H1 (cell line): ENCODE data around the gene PAK2. TPM values are rescaled to one million over a fixed set of nuclear protein-coding genes. Genes with fewer than 3 reads are reported as not detected.

Experiments used
- CTCF ChIA-PET: fragments of 300-600 bp; sonication (Branson Sonifier 250); formaldehyde crosslinking; loops from one replicate; lab custom pipeline; 2021; ENCODE audit not compliant: partially characterized antibody; lab: Charles Lee
- POLR2A ChIA-PET: fragments of 300-600 bp; sonication (Branson Sonifier 250); formaldehyde crosslinking; loops from one replicate; lab custom pipeline; 2021; ENCODE audit warnings: inconsistent platforms; ENCODE audit not compliant: partially characterized antibody; lab: Charles Lee
- DNase-seq, 2 experiments: peaks; one replicate each; pipeline versions ENCODE4 v3.0.0 to v3.0.0-alpha.2; 2010 to 2022; ENCODE audit warnings: low spot score in 2 of 2, low read depth in 1 of 2, mixed read lengths in 1 of 2
- FAIRE-seq: peaks from 2 replicates; lab custom pipeline; 2011; peaks lifted over from hg19 to GRCh38; lab: Jason Lieb, UNC
- H2AFZ ChIP-seq: 2 replicates; pipeline ENCODE4 v1.8.1; 2012; ENCODE audit warnings: low read length, inconsistent platforms
- H2AK5ac ChIP-seq: 2 replicates; pipeline ENCODE4 v1.6.1; 2013; ENCODE audit warnings: low read depth, low read length
- H2BK120ac ChIP-seq: replicated peaks from 2 replicates; pipeline ENCODE3; 2013; ENCODE audit warnings: low read depth, low read length, inconsistent platforms
- H2BK12ac ChIP-seq: 2 replicates; pipeline ENCODE4 v1.6.1; 2013; ENCODE audit warnings: low read depth, low read length
- H2BK15ac ChIP-seq: 2 replicates; pipeline ENCODE4 v1.6.1; 2013; ENCODE audit warnings: low read length
- H2BK20ac ChIP-seq: 2 replicates; pipeline ENCODE4 v1.6.1; 2013; ENCODE audit warnings: low read length
- H2BK5ac ChIP-seq: 2 replicates; pipeline ENCODE4 v1.6.1; 2013; ENCODE audit warnings: low read depth, low read length
- H3K14ac ChIP-seq: 2 replicates; pipeline ENCODE4 v1.6.1; 2013; ENCODE audit warnings: inconsistent platforms; ENCODE audit not compliant: insufficient read length
- H3K18ac ChIP-seq: 2 replicates; pipeline ENCODE4 v1.6.1; 2013; ENCODE audit warnings: low read length; ENCODE audit errors: extremely low read depth
- H3K23ac ChIP-seq: 2 replicates; pipeline ENCODE4 v1.6.1; 2013; ENCODE audit warnings: inconsistent platforms; ENCODE audit not compliant: insufficient read length
- H3K23me2 ChIP-seq: 2 replicates; pipeline ENCODE4 v1.6.1; 2013; ENCODE audit warnings: low read depth, low read length
- H3K27ac ChIP-seq: 2 replicates; pipeline ENCODE4 v1.6.1; 2011; ENCODE audit warnings: low read depth, low read length, inconsistent platforms
- H3K27me3 ChIP-seq, 4 experiments: replicated peaks in 1 of 4; 1 replicate in 1 of 4; 2 replicates in 3 of 4; pipeline versions ENCODE4 v1.6.1 to v1.8.1; 2011 to 2013; ENCODE audit warnings: low read length in 3 of 4, mild to moderate bottlenecking in 3 of 4, inconsistent platforms in 2 of 4, mixed read lengths in 2 of 4, moderate library complexity in 1 of 4; ENCODE audit not compliant: control insufficient read depth in 3 of 4, insufficient read depth in 3 of 4; ENCODE audit errors: extremely low read depth in 1 of 4
- H3K36me3 ChIP-seq, 4 experiments: 2 replicates each; pipeline versions ENCODE4 v1.6.1 to v1.8.1; 2011 to 2013; ENCODE audit warnings: mild to moderate bottlenecking in 4 of 4, low read length in 3 of 4, moderate library complexity in 2 of 4, control low read depth in 1 of 4, inconsistent platforms in 1 of 4; ENCODE audit not compliant: insufficient read depth in 4 of 4, control insufficient read depth in 2 of 4
- H3K4ac ChIP-seq: replicated peaks from 2 replicates; pipeline ENCODE3; 2013; ENCODE audit warnings: low read length, low read depth, mixed read lengths, inconsistent platforms; ENCODE audit not compliant: insufficient read length
- H3K4me1 ChIP-seq, 4 experiments: replicated peaks in 1 of 4; 1 replicate in 1 of 4; 2 replicates in 3 of 4; pipeline versions ENCODE4 v1.6.1 to v1.8.1; 2011 to 2013; ENCODE audit warnings: low read length in 3 of 4, inconsistent platforms in 2 of 4, mixed read lengths in 1 of 4; ENCODE audit not compliant: insufficient read depth in 4 of 4, control insufficient read depth in 3 of 4
- H3K4me2 ChIP-seq, 2 experiments: 2 replicates each; pipeline versions ENCODE4 v1.6.1 to v1.8.1; 2011 to 2013; ENCODE audit warnings: low read depth in 2 of 2, low read length in 2 of 2, control low read depth in 1 of 2, inconsistent platforms in 1 of 2, mild to moderate bottlenecking in 1 of 2; ENCODE audit not compliant: insufficient read depth in 1 of 2
- H3K4me3 ChIP-seq, 4 experiments: fragments of 200-600, 300-600 bp in 1 of 4; sonication (generic), shearing (Covaris generic), sonication (Bioruptor Twin) in 1 of 4; 2 replicates each; pipeline versions ENCODE4 v1.5.1 to v1.8.1; 2011 to 2016; ENCODE audit warnings: low read length in 4 of 4, low read depth in 3 of 4, control low read depth in 2 of 4, inconsistent platforms in 2 of 4, mild to moderate bottlenecking in 2 of 4, mixed read lengths in 1 of 4, moderate library complexity in 1 of 4; ENCODE audit not compliant: insufficient read depth in 2 of 4; ENCODE audit errors: extremely low read depth in 1 of 4
- H3K56ac ChIP-seq: replicated peaks from 2 replicates; pipeline ENCODE3; 2013; ENCODE audit warnings: low read depth, mild to moderate bottlenecking, mixed read lengths, low read length, inconsistent platforms; ENCODE audit not compliant: insufficient read length
- H3K79me1 ChIP-seq: 2 replicates; pipeline ENCODE4 v1.6.1; 2013; ENCODE audit warnings: low read depth, low read length, control low read depth
- H3K79me2 ChIP-seq, 2 experiments: 2 replicates each; pipeline versions ENCODE4 v1.6.1 to v1.8.1; 2012 to 2013; ENCODE audit warnings: low read length in 2 of 2, mild to moderate bottlenecking in 2 of 2, inconsistent platforms in 1 of 2; ENCODE audit not compliant: insufficient read depth in 2 of 2, control insufficient read depth in 1 of 2
- H3K9ac ChIP-seq, 4 experiments: replicated peaks in 1 of 4; 1 replicate in 1 of 4; 2 replicates in 3 of 4; pipeline versions ENCODE4 v1.6.1 to v1.8.1; 2011 to 2013; ENCODE audit warnings: low read depth in 3 of 4, low read length in 3 of 4, control low read depth in 2 of 4, mild to moderate bottlenecking in 2 of 4, moderate library complexity in 2 of 4, inconsistent platforms in 1 of 4; ENCODE audit errors: extremely low read depth in 1 of 4
- H3K9me3 ChIP-seq, 2 experiments: 2 replicates each; pipeline versions ENCODE4 v1.6.1 to v1.8.1; 2012 to 2013; ENCODE audit warnings: mild to moderate bottlenecking in 2 of 2, moderate library complexity in 2 of 2, control low read depth in 1 of 2, inconsistent platforms in 1 of 2, low read depth in 1 of 2, low read length in 1 of 2, mixed read lengths in 1 of 2; ENCODE audit not compliant: insufficient read depth in 2 of 2
- H4K20me1 ChIP-seq, 2 experiments: replicated peaks in 1 of 2; 2 replicates each; pipeline versions ENCODE3 to v1.8.1; 2011 to 2013; ENCODE audit warnings: inconsistent platforms in 2 of 2, low read length in 2 of 2, mild to moderate bottlenecking in 1 of 2; ENCODE audit not compliant: insufficient read depth in 2 of 2, control insufficient read depth in 1 of 2
- H4K5ac ChIP-seq: 2 replicates; pipeline ENCODE4 v1.6.1; 2013; ENCODE audit warnings: low read length, low read depth, mixed read lengths, inconsistent platforms; ENCODE audit not compliant: insufficient read length
- H4K8ac ChIP-seq: 2 replicates; pipeline ENCODE4 v1.8.0; 2013; ENCODE audit warnings: mild to moderate bottlenecking, moderate library complexity, low read length, inconsistent platforms; ENCODE audit not compliant: insufficient read depth; ENCODE audit errors: extremely low read depth
- H4K91ac ChIP-seq: replicated peaks from 2 replicates; pipeline ENCODE3; 2013; ENCODE audit warnings: low read length, mixed read lengths, inconsistent platforms; ENCODE audit not compliant: insufficient read length
- BRCA1 ChIP-seq: IDR thresholded peaks from 2 replicates; pipeline ENCODE4 v1.6.1; 2012; ENCODE audit warnings: low read depth, low read length, improper control_type of control experiment
- CBX5 ChIP-seq: fragments of 300-800, 300-1000 bp; sonication (generic); IDR thresholded peaks from 2 replicates; pipeline ENCODE4 v1.7.1; 2016; ENCODE audit warnings: antibody characterized with exemption, low read length, low read depth
- CTBP2 ChIP-seq: IDR thresholded peaks from 2 replicates; pipeline ENCODE4 v1.7.0; 2011; ENCODE audit warnings: borderline replicate concordance, mild to moderate bottlenecking, moderate library complexity, mixed read lengths, low read length; ENCODE audit not compliant: insufficient read depth, insufficient read length
- CTCF ChIP-seq, 3 experiments: IDR thresholded peaks; 1 replicate in 2 of 3; 2 replicates in 1 of 3; pipeline versions ENCODE4 v1.5.1 to v1.6.1; 2011; ENCODE audit warnings: low read length in 3 of 3, mild to moderate bottlenecking in 3 of 3, inconsistent platforms in 2 of 3, low read depth in 1 of 3, moderate library complexity in 1 of 3; ENCODE audit not compliant: insufficient read depth in 1 of 3; ENCODE audit errors: control extremely low read depth in 1 of 3
- FOSL1 ChIP-seq: IDR thresholded peaks from 2 replicates; pipeline ENCODE4 v1.6.1; 2011; ENCODE audit warnings: mild to moderate bottlenecking, low read depth, low read length, moderate library complexity; ENCODE audit not compliant: insufficient read depth
- RNF2 ChIP-seq: fragments of 200-900, 300-1000 bp; sonication (generic); IDR thresholded peaks from 2 replicates; pipeline ENCODE4 v1.7.1; 2016; ENCODE audit warnings: borderline replicate concordance, low read depth, mild to moderate bottlenecking, antibody characterized with exemption, low read length; ENCODE audit not compliant: poor library complexity, severe bottlenecking; ENCODE audit errors: missing control alignments
- SAP30 ChIP-seq: fragments of 300-600 bp; sonication (generic); IDR thresholded peaks from 2 replicates; pipeline ENCODE4 v1.7.1; 2012; ENCODE audit warnings: low read length, moderate library complexity, mild to moderate bottlenecking, inconsistent platforms; ENCODE audit not compliant: insufficient read depth, insufficient replicate concordance
- SUZ12 ChIP-seq: fragments of 200-600 bp; sonication (generic); IDR thresholded peaks from 2 replicates; pipeline ENCODE4 v1.6.1; 2012; ENCODE audit warnings: mild to moderate bottlenecking, inconsistent platforms, low read length, moderate library complexity, mixed read lengths
- TBP ChIP-seq: IDR thresholded peaks from 2 replicates; pipeline ENCODE4 v1.6.1; 2011; ENCODE audit warnings: low read depth, low read length, improper control_type of control experiment
- WGBS, 2 experiments: shearing (Covaris generic) in 1 of 2; methylation state at CpG; one replicate each; pipeline versions ENCODE4 v1.1.6 to v1.1.7; 2013 to 2015; ENCODE audit warnings: low lambda C conversion rate in 2 of 2, mixed read lengths in 2 of 2, inconsistent platforms in 1 of 2, low coverage in 1 of 2, missing lambda C conversion rate in 1 of 2; ENCODE audit not compliant: insufficient replicate concordance in 2 of 2, insufficient coverage in 1 of 2, insufficient read length in 1 of 2; ENCODE audit errors: extremely low coverage in 1 of 2, missing lambda C conversion rate in 1 of 2; 5-methylcytosine and 5-hydroxymethylcytosine counted together
- polyA plus RNA-seq, 7 experiments: library from polyadenylated mRNA; depleted of rRNA in 3 of 7; stranded (reverse) in 5 of 7; unstranded in 2 of 7; fragments of >200 nt in 5 of 7; fragments of 200-250 nt in 2 of 7; gene quantifications; 1 replicate in 5 of 7; 2 replicates in 1 of 7; 4 replicates in 1 of 7; pipeline versions ENCODE4 v1.2.1 to v1.2.3, GENCODE V29; 2011 to 2013; ENCODE audit warnings: missing spikeins in 2 of 7, mixed read lengths in 2 of 7
- total RNA-seq: library from RNA; stranded (reverse); fragmentation: NEBNext Ultra II Directional; extraction: Animal tissue kit (Norgen Biotek cat#: 25700); gene quantifications from 2 replicates; pipeline ENCODE4 v1.2.1, GENCODE V29; 2021

Gene PAK2
- total and polyA plus RNA-seq, 2 of the 8 experiments (the other 6 are each of a cell fraction or from before 2014, with no cell fraction given), result 13.1 to 60.5 TPM

DNA sequence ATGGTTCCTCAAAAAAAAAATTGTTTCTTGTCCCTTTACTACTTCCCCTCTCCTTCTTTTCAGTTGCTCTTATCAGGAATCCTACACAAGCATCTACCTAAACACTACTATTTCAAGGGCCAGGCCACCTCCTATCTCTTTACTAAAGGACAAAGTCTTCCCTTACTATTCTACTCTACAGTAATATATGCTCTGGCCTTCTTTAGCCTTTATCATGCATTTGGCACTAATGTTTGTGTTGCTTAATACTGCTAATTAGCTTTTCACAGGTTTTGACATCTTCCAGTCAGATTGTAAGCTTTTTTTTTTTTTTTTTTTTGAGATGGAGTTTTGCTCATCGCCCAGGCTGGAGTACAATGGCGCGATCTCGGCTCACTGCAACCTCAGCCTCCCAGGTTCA is 32.9 kb upstream of the PAK2 start:
- H2AFZ ChIP-seq, result no peak overlapping the region
- no peak overlapping the region for H2BK12ac ChIP-seq
- no peak overlapping the region for H3K23ac ChIP-seq
- no peaks in the 10 kb centered on the region; a peak in 2 of 7 replicates for H3K27me3 ChIP-seq
- no peak overlapping the region for H3K27ac ChIP-seq
- CTCF ChIA-PET, result interaction anchor here (1.1 to 2.0 kb wide), 5 partner anchors 12 to 184 kb away, joined by 3 to 9 read pairs (median 4); no protein-coding TSS in a partner anchor
- H3K9me3 ChIP-seq, result no peaks in the 10 kb centered on the region
- H2BK20ac ChIP-seq, result no peak overlapping the region
- H3K9ac ChIP-seq, result no peak overlapping the region
- FAIRE-seq (no peak), DNase-seq (no peak)
- H3K18ac ChIP-seq, result no peak overlapping the region
- H3K56ac ChIP-seq, result no peak overlapping the region
- H3K4me1 ChIP-seq, result peaks cover 0 to 2% (median 2%) of the 10 kb centered on the region in 4 experiments; a peak in 4 of 7 replicates
- no peaks in the 10 kb centered on the region for H3K36me3 ChIP-seq
- H2BK120ac ChIP-seq, result no peak overlapping the region
- no peak overlapping the region for H4K91ac ChIP-seq
- no peak overlapping the region for H2BK15ac ChIP-seq
- no peak overlapping the region for H3K4me2 ChIP-seq
- no peak overlapping the region for H4K8ac ChIP-seq
- H3K23me2 ChIP-seq, result peaks cover 2% of the 10 kb centered on the region
- H3K4ac ChIP-seq, result no peak overlapping the region
- no peak overlapping the region for H3K4me3 ChIP-seq
- no peaks in the 10 kb centered on the region for H3K79me2 ChIP-seq
- no peak for TF ChIP-seq CBX5
- TF ChIP-seq CTBP2, result no peak
- no peak for TF ChIP-seq FOSL1
- TF ChIP-seq SAP30, result no peak
- TF ChIP-seq CTCF (IDR thresholded peaks at IDR 0.05; ENCODE audit: control extremely low read depth in 1 of 3, insufficient read depth in 1 of 3, low read depth in 1 of 3, low read length in 3 of 3), result no peak
- TF ChIP-seq TBP, result no peak
- no peak for TF ChIP-seq SUZ12
- TF ChIP-seq RNF2, result no peak
- TF ChIP-seq BRCA1, result no peak
- no peak overlapping the region for H4K5ac ChIP-seq
- H2BK5ac ChIP-seq, result no peak overlapping the region
- no peaks in the 10 kb centered on the region for H4K20me1 ChIP-seq
- no peak overlapping the region for H3K14ac ChIP-seq
- POLR2A ChIA-PET, result no interaction called here
- 92% methylated on average over 4 of the region's 4 CpGs; no CpG with 5 or more reads in 1 of the 2 experiments for WGBS, 2 experiments
- no peaks in the 10 kb centered on the region for H3K79me1 ChIP-seq
- no peak overlapping the region for H2AK5ac ChIP-seq
